ENCODE results near the gene MS4A8.

DNA sequence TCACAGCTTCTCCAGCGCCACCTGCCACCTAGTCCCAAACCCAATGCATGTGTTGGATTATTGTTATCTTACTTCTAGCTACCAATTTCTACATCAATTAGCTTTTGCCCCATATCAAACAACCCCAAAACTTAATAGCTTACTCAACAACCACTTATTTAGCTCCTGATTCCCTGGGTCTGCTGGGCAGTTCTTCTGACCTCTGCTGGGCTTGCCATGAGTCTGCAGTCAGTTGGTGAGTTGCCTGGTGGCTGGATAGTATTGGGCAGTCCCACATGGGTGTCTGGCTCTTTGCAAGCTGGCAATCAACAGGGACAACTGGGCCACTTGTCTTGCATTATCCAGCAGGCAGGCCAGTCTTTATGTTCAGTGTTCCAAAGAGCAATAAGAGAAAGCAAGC is 43.6 kb downstream of the MS4A8 start:
- TF ChIP-seq, protein P1, sequence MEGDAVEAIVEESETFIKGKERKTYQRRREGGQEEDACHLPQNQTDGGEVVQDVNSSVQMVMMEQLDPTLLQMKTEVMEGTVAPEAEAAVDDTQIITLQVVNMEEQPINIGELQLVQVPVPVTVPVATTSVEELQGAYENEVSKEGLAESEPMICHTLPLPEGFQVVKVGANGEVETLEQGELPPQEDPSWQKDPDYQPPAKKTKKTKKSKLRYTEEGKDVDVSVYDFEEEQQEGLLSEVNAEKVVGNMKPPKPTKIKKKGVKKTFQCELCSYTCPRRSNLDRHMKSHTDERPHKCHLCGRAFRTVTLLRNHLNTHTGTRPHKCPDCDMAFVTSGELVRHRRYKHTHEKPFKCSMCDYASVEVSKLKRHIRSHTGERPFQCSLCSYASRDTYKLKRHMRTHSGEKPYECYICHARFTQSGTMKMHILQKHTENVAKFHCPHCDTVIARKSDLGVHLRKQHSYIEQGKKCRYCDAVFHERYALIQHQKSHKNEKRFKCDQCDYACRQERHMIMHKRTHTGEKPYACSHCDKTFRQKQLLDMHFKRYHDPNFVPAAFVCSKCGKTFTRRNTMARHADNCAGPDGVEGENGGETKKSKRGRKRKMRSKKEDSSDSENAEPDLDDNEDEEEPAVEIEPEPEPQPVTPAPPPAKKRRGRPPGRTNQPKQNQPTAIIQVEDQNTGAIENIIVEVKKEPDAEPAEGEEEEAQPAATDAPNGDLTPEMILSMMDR (IDR thresholded peaks at IDR 0.05; ENCODE audit: insufficient read depth, low read length, poor library complexity, severe bottlenecking) = no peak
- TF ChIP-seq EZH2phosphoT487 (conservative IDR thresholded peaks at IDR 0.05; ENCODE audit: low read length) = no peak

Data from SU-DHL-6 (cell line).